GM12873 (cell line): Measurements from ENCODE around the gene FZD4.

ENCODE experiments used
- CTCF ChIP-seq: IDR thresholded peaks from 2 replicates; pipeline ENCODE4 v1.5.1; 2012; ENCODE audit warnings: low read depth, mild to moderate bottlenecking, moderate library complexity, low read length, control low read depth; ENCODE audit not compliant: insufficient read depth; ENCODE audit errors: missing control alignments

The FZD4 gene

GRCh38 chr11:86918496-86918895 lies 36.7 kb downstream of the FZD4 start:
- TF ChIP-seq CTCF: no peak

DNA sequence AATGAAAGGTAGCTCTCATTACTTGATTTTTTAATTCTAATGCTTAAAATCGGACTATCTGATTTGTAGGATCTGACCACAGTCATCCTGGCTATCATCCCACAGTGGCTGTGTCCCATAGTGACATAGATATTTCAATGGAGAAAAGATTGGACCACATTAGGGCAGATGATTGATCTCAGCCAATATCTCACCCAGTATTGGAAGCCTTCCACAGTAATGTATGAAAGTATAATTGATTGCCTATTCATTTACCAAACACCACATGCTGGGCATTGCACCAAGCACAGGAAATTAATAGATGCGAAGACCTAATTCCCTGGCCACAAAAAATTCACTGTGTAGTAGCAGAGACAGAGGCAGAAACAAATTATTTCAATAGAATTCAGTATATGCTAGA lies 37.6 kb downstream of the FZD4 start:
- TF ChIP-seq CTCF: no peak

- no peak for TF ChIP-seq CTCF
Measured at GRCh38 chr11:86916330-86916729, 38.9 kb downstream of the FZD4 start.

- TF ChIP-seq CTCF: no peak
Measured at GRCh38 chr11:86914865-86915519, 40.2 kb downstream of the FZD4 start.

DNA sequence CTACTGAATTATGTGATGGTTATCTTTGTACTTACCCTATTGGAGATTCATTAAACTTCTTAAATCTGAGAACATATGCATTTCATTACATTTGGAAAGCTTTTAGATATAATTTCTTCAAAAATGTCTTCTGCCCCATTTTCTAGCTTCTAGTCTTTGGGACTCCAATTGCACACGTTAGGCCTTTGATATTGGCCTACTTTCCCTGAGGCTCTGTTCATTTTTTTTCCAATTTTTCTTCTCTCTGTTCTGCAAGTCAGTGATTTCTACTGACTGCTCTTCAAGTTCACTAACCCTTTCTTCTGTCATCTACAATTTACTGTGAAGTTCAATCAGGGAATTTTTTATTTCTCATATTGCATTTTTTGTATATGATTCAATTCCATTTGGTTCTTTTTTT lies 43.0 kb downstream of the FZD4 start:
- no peak for TF ChIP-seq CTCF

GRCh38 chr11:86910592-86910991 lies 44.6 kb downstream of the FZD4 start:
- TF ChIP-seq CTCF: no peak

GRCh38 chr11:86906198-86906597 lies 49.0 kb downstream of the FZD4 start:
- no peak for TF ChIP-seq CTCF

- no peak for TF ChIP-seq CTCF
Measured at GRCh38 chr11:86905252-86905651, 49.9 kb downstream of the FZD4 start.
